ENCODE results near the gene C6orf141. TPM values are rescaled to one million over a fixed set of nuclear protein-coding genes. Genes with fewer than 3 reads are reported as not detected.

Gene C6orf141
- not detected in 2 replicates for total RNA-seq
- 0.12 TPM for total RNA-seq (2013)
- polyA plus RNA-seq: not detected in 2 replicates
- polyA minus RNA-seq: 0.34 TPM in 1 of 2 replicates, not detected in the other

- Histone ChIP-seq H3K36me3 (replicated peaks in 1 of 2; ENCODE audit: control extremely low read depth in 1 of 2, control insufficient read depth in 1 of 2, extremely low read depth in 1 of 2, insufficient read depth in 2 of 2, low read length in 1 of 2) (no peaks in the 10 kb centered on the region), H3K9me3 (ENCODE audit: control extremely low read depth in 1 of 3, control insufficient read depth in 2 of 3, insufficient read depth in 1 of 3, low read length in 2 of 3) (no peaks in the 10 kb centered on the region), H2AFZ (ENCODE audit: insufficient read depth, low read depth, low read length, poor library complexity, severe bottlenecking) (peak within 1 kb of the TSS; percentile 65), H3K79me2 (ENCODE audit: control insufficient read depth, insufficient read depth, low read length) (no peaks in the 10 kb centered on the region), H3K4me2 (replicated peaks; ENCODE audit: low read depth, low read length, poor library complexity, severe bottlenecking) (peak within 1 kb of the TSS; percentile 79), H3K4me1 (ENCODE audit: control insufficient read depth in 2 of 2, insufficient read depth in 2 of 2, low read length in 2 of 2) (peaks cover 13 to 19% of the 10 kb centered on the region in 2 donors), H3K27me3 (replicated peaks in 1 of 4; ENCODE audit: control extremely low read depth in 1 of 4, control insufficient read depth in 3 of 4, insufficient read depth in 4 of 4, low read length in 3 of 4) (peaks cover 0 to 19% (median 7%) of the 10 kb centered on the region in 4 experiments), H3K4me3 (ENCODE audit: control extremely low read depth in 1 of 5, extremely low read depth in 1 of 5, insufficient read depth in 1 of 5, low read depth in 2 of 5, low read length in 4 of 5) (peak within 1 kb of the TSS; percentile 12 to 60 (median 38)), H4K20me1 (ENCODE audit: control insufficient read depth, insufficient read depth, low read length, poor library complexity, severe bottlenecking) (no peaks in the 10 kb centered on the region), H3K27ac (ENCODE audit: low read length in 2 of 2) (peak within 1 kb of the TSS in 1 of 2 donors; percentile 8), H3K9ac (ENCODE audit: low read length) (peak within 1 kb of the TSS; percentile 53)
- H3K4me3 Mint-ChIP-seq: peak within 1 kb of the TSS; percentile 80
- 3% methylated on average over 42 of the region's 42 CpGs for WGBS (ENCODE audit: insufficient coverage)
- no peaks in the 10 kb centered on the region for H3K9me3 Mint-ChIP-seq (ENCODE audit: insufficient read depth)
- ChIA-PET POLR2A (no interaction called here), CTCF (interaction anchor here (1.5 kb wide), 1 partner anchor 18 kb away, joined by 7 read pairs; no protein-coding TSS in a partner anchor)
- peaks cover 34% of the 10 kb centered on the region for H3K27me3 Mint-ChIP-seq
- DNase-seq: peak; percentile 22
- intact Hi-C loops (cut with micrococcal nuclease): no loop called here
- ATAC-seq (ENCODE audit: low read depth): no peak
- H3K27ac Mint-ChIP-seq: no peak within 1 kb of the TSS
- H3K4me1 Mint-ChIP-seq: peaks cover 18% of the 10 kb centered on the region
- TF ChIP-seq, protein P1, sequence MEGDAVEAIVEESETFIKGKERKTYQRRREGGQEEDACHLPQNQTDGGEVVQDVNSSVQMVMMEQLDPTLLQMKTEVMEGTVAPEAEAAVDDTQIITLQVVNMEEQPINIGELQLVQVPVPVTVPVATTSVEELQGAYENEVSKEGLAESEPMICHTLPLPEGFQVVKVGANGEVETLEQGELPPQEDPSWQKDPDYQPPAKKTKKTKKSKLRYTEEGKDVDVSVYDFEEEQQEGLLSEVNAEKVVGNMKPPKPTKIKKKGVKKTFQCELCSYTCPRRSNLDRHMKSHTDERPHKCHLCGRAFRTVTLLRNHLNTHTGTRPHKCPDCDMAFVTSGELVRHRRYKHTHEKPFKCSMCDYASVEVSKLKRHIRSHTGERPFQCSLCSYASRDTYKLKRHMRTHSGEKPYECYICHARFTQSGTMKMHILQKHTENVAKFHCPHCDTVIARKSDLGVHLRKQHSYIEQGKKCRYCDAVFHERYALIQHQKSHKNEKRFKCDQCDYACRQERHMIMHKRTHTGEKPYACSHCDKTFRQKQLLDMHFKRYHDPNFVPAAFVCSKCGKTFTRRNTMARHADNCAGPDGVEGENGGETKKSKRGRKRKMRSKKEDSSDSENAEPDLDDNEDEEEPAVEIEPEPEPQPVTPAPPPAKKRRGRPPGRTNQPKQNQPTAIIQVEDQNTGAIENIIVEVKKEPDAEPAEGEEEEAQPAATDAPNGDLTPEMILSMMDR (IDR thresholded peaks at IDR 0.05): no peak
- no peak for TF ChIP-seq EZH2 (IDR thresholded peaks at IDR 0.05; ENCODE audit: borderline replicate concordance, insufficient read depth, low read depth, low read length, poor library complexity, severe bottlenecking)
Measured at GRCh38 chr6:49550492-49551077, at the start of gene C6orf141. Gene C6orf141 (plus strand): TSS chr6:49550668. CDS start chr6:49550793, 125 bp downstream.

GRCh38 chr6:49504666-49505065, 45.8 kb upstream of the C6orf141 start:
- TF ChIP-seq EZH2 (IDR thresholded peaks at IDR 0.05; ENCODE audit: borderline replicate concordance, insufficient read depth, low read depth, low read length, poor library complexity, severe bottlenecking): no peak
- TF ChIP-seq, protein P1 (IDR thresholded peaks at IDR 0.05): no peak
- H3K27ac Mint-ChIP-seq: no peak overlapping the region
- no peaks in the 10 kb centered on the region for H4K20me1 ChIP-seq (ENCODE audit: control insufficient read depth, insufficient read depth, low read length, poor library complexity, severe bottlenecking)
- ChIA-PET CTCF (no interaction called here), POLR2A (no interaction called here)
- no peak overlapping the region for H3K4me2 ChIP-seq (replicated peaks; ENCODE audit: low read depth, low read length, poor library complexity, severe bottlenecking)
- H3K36me3 ChIP-seq (replicated peaks in 1 of 2; ENCODE audit: control extremely low read depth in 1 of 2, control insufficient read depth in 1 of 2, extremely low read depth in 1 of 2, insufficient read depth in 2 of 2, low read length in 1 of 2): no peaks in the 10 kb centered on the region
- no peaks in the 10 kb centered on the region for H3K9me3 ChIP-seq (ENCODE audit: control extremely low read depth in 1 of 3, control insufficient read depth in 2 of 3, insufficient read depth in 1 of 3, low read length in 2 of 3)
- H3K27ac ChIP-seq (ENCODE audit: low read length in 2 of 2): no peak overlapping the region
- H3K9me3 Mint-ChIP-seq (ENCODE audit: insufficient read depth): no peaks in the 10 kb centered on the region
- no peaks in the 10 kb centered on the region for H3K79me2 ChIP-seq (ENCODE audit: control insufficient read depth, insufficient read depth, low read length)
- WGBS (ENCODE audit: insufficient coverage): 80% methylated on average over 1 of the region's 5 CpGs
- no peak overlapping the region for H3K9ac ChIP-seq (ENCODE audit: low read length)
- DNase-seq: no peak
- intact Hi-C loops (cut with micrococcal nuclease): no loop called here
- H3K27me3 Mint-ChIP-seq: peaks cover 10% of the 10 kb centered on the region
- no peaks in the 10 kb centered on the region for H3K4me1 Mint-ChIP-seq
- no peaks in the 10 kb centered on the region for H3K4me1 ChIP-seq (ENCODE audit: control insufficient read depth in 2 of 2, insufficient read depth in 2 of 2, low read length in 2 of 2)
- H3K4me3 ChIP-seq (ENCODE audit: control extremely low read depth in 1 of 5, extremely low read depth in 1 of 5, insufficient read depth in 1 of 5, low read depth in 2 of 5, low read length in 4 of 5): no peak overlapping the region
- peaks cover 0 to 3% (median under 1%) of the 10 kb centered on the region in 4 experiments for H3K27me3 ChIP-seq (replicated peaks in 1 of 4; ENCODE audit: control extremely low read depth in 1 of 4, control insufficient read depth in 3 of 4, insufficient read depth in 4 of 4, low read length in 3 of 4)
- no peak overlapping the region for H2AFZ ChIP-seq (ENCODE audit: insufficient read depth, low read depth, low read length, poor library complexity, severe bottlenecking)
- H3K4me3 Mint-ChIP-seq: no peak overlapping the region
- no peak for ATAC-seq (ENCODE audit: low read depth)
